ENCODE data around the gene PCSK1. TPM values are rescaled to one million over a fixed set of nuclear protein-coding genes. Genes with fewer than 3 reads are reported as not detected.

PCSK1 gene
- total and polyA plus RNA-seq, 2 of the 4 experiments (the other 2 are of a cell fraction) = not detected

DNA sequence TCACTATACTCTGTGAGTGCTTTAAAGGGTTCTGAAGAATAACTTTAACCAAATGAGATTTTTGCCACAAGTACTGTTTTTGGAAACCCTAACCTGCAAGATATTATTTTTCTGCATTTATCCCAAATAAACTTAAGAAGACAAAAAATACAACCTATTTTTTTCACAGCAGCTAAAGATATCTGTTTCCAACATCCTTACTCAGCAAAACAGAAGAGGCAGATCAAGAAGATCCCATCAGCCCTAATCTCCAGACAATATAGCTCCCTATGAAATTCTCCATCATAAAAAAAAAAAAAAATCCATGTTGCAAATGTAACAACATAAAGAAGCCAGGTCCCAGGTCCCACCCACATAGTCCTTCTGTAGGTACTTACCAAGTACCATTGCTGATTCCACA is 7.6 kb downstream of the PCSK1 start:
- Histone ChIP-seq H3K79me1 (ENCODE audit: low read depth in 1 of 2, low read length in 2 of 2) (no peaks in the 10 kb centered on the region), H3K27ac (ENCODE audit: insufficient read depth, low read length) (no peak overlapping the region), H2AK5ac (ENCODE audit: low read depth, low read length) (no peak overlapping the region), H3K4me3 (ENCODE audit: insufficient read depth, low read depth, low read length) (no peak overlapping the region), H3K36me3 (ENCODE audit: control insufficient read depth, insufficient read depth, low read length) (no peaks in the 10 kb centered on the region), H4K5ac (ENCODE audit: low read depth, low read length) (no peak overlapping the region), H3K56ac (ENCODE audit: extremely low read depth, insufficient read depth, low read length) (no peak overlapping the region), H3K4ac (ENCODE audit: low read depth, low read length) (no peak overlapping the region), H2AFZ (replicated peaks; ENCODE audit: low read length, poor library complexity) (no peak overlapping the region), H3K9ac (ENCODE audit: low read depth, low read length) (no peak overlapping the region), H3K4me1 (ENCODE audit: control insufficient read depth, insufficient read depth, low read length) (no peaks in the 10 kb centered on the region), H3K27me3 (ENCODE audit: control insufficient read depth, insufficient read depth, low read length) (peaks cover 16% of the 10 kb centered on the region), H2BK20ac (ENCODE audit: low read depth, low read length) (no peak overlapping the region), H2BK120ac (ENCODE audit: low read depth, low read length) (no peak overlapping the region), H3K4me2 (ENCODE audit: low read depth, low read length) (no peak overlapping the region), H3K9me3 (ENCODE audit: control insufficient read depth, insufficient read depth, low read length) (no peaks in the 10 kb centered on the region), H4K91ac (ENCODE audit: insufficient read depth, low read depth, low read length) (no peak overlapping the region), H3K23ac (ENCODE audit: low read depth, low read length) (no peak overlapping the region), H3K14ac (replicated peaks; ENCODE audit: low read depth, low read length) (no peak overlapping the region), H4K20me1 (ENCODE audit: insufficient read depth, low read length) (no peaks in the 10 kb centered on the region), H3K9me1 (ENCODE audit: insufficient read depth, low read length) (no peaks in the 10 kb centered on the region), H2BK5ac (ENCODE audit: low read depth, low read length, poor library complexity, severe bottlenecking) (no peak overlapping the region), H2AK9ac (replicated peaks; ENCODE audit: low read depth, low read length, poor library complexity) (no peak overlapping the region), H3K18ac (ENCODE audit: low read depth, low read length) (no peak overlapping the region), H4K8ac (ENCODE audit: low read depth in 2 of 2, low read length in 2 of 2) (no peak overlapping the region), H2BK15ac (ENCODE audit: low read depth, low read length) (no peak overlapping the region)
- no TSS peak for BruUV-seq (replicated peaks)
- DNase-seq (no peak), ATAC-seq (ENCODE audit: low read depth) (no peak)
- TF ChIP-seq FOS (IDR thresholded peaks at IDR 0.05; ENCODE audit: low read depth, low read length) (no peak), MAFK (IDR thresholded peaks at IDR 0.05; ENCODE audit: low read depth, low read length) (peak; percentile 64)
- ChIA-PET CTCF (no interaction called here), POLR2A (ENCODE audit: unreplicated experiment) (no interaction called here)
- dilution Hi-C loops (cut with HindIII; ENCODE audit: low sequenced_read_pairs, unreplicated experiment) (no loop called here), intact Hi-C loops (cut with micrococcal nuclease) (no loop called here), in situ Hi-C loops (cut with MboI; ENCODE audit: low sequenced_read_pairs) (no loop called here)
